ENCODE measurements around the gene CUBN.

Gene CUBN

GRCh38 chr10:16817125-16818019 lies 312.2 kb downstream of the CUBN start, which contains the start of gene RSU1 (continued):
- no peak for TF ChIP-seq ZNF214 (tag by site-specific recombination; IDR thresholded peaks at IDR 0.05; ENCODE audit: borderline replicate concordance)
- peak; percentile 41; the same call in 1 of the 2 replicates for TF ChIP-seq PATZ1 (tag by site-specific recombination; IDR thresholded peaks at IDR 0.05)
- peak; percentile 30; the same call in 1 of the 2 replicates for TF ChIP-seq ZBTB11 (tag by site-specific recombination; conservative IDR thresholded peaks at IDR 0.05; ENCODE audit: low read depth)
- TF ChIP-seq GLIS2 (tag by site-specific recombination; IDR thresholded peaks at IDR 0.05) = no peak; the same call in 1 of the 2 replicates
- TF ChIP-seq ZSCAN30 (tag by site-specific recombination; IDR thresholded peaks at IDR 0.05) = peak; percentile 55
- no peak for TF ChIP-seq ZNF16 (tag by site-specific recombination; IDR thresholded peaks at IDR 0.05; ENCODE audit: low read depth)
- no peak for TF ChIP-seq ZNF623 (tag by site-specific recombination; IDR thresholded peaks at IDR 0.05)
- TF ChIP-seq ZNF473 (tag by site-specific recombination; IDR thresholded peaks at IDR 0.05) = no peak
- peak; percentile 67; the same call in 1 of the 2 replicates for TF ChIP-seq ZNF341 (tag by site-specific recombination; IDR thresholded peaks at IDR 0.05; ENCODE audit: low read depth)
- no peak for TF ChIP-seq ZNF354C (tag by site-specific recombination; IDR thresholded peaks at IDR 0.05; ENCODE audit: borderline replicate concordance, low read depth)
- TF ChIP-seq ZNF114 (tag by site-specific recombination; IDR thresholded peaks at IDR 0.05) = no peak
- no peak for TF ChIP-seq ZNF658 (tag by site-specific recombination; IDR thresholded peaks at IDR 0.05)
- TF ChIP-seq ZNF704 (tag by site-specific recombination; IDR thresholded peaks at IDR 0.05) = no peak
- no peak for TF ChIP-seq ZFP41 (tag by site-specific recombination; IDR thresholded peaks at IDR 0.05; ENCODE audit: borderline replicate concordance)
- 0 out of 2 replicates have a peak, but pooled peaks have one; percentile 35 for TF ChIP-seq ZNF639 (tag by site-specific recombination; IDR thresholded peaks at IDR 0.05)
- TF ChIP-seq REPIN1 (tag by site-specific recombination; IDR thresholded peaks at IDR 0.05; ENCODE audit: low read depth) = no peak
- TF ChIP-seq ZNF140 (tag by site-specific recombination; IDR thresholded peaks at IDR 0.05) = no peak
- no peak for TF ChIP-seq ZNF280D (tag by site-specific recombination; IDR thresholded peaks at IDR 0.05)
- no peak for TF ChIP-seq ZNF311 (tag by site-specific recombination; IDR thresholded peaks at IDR 0.05; ENCODE audit: borderline replicate concordance)
- TF ChIP-seq ZBTB10 (tag by site-specific recombination; IDR thresholded peaks at IDR 0.05) = no peak
- TF ChIP-seq ZBTB21 (tag by site-specific recombination; IDR thresholded peaks at IDR 0.05) = peak; percentile 53; the same call in 1 of the 2 replicates
- peak; percentile 67; the same call in 1 of the 2 replicates for TF ChIP-seq ZBTB6 (tag by site-specific recombination; IDR thresholded peaks at IDR 0.05)
- peak; percentile 77 for TF ChIP-seq EGR2 (tag by site-specific recombination; IDR thresholded peaks at IDR 0.05; ENCODE audit: low read depth)
